ENCODE data around the gene TMEM130. TPM values are rescaled to one million over a fixed set of nuclear protein-coding genes. Genes with fewer than 3 reads are reported as not detected.
"Not testable (repeated sequence)": the region's sequence is repeated elsewhere in the genome, so short reads cannot be mapped to it uniquely, and the experiment has no call there.

The TMEM130 gene
- total RNA-seq, 1 donor from 2014 or later, result 0.60 TPM

DNA sequence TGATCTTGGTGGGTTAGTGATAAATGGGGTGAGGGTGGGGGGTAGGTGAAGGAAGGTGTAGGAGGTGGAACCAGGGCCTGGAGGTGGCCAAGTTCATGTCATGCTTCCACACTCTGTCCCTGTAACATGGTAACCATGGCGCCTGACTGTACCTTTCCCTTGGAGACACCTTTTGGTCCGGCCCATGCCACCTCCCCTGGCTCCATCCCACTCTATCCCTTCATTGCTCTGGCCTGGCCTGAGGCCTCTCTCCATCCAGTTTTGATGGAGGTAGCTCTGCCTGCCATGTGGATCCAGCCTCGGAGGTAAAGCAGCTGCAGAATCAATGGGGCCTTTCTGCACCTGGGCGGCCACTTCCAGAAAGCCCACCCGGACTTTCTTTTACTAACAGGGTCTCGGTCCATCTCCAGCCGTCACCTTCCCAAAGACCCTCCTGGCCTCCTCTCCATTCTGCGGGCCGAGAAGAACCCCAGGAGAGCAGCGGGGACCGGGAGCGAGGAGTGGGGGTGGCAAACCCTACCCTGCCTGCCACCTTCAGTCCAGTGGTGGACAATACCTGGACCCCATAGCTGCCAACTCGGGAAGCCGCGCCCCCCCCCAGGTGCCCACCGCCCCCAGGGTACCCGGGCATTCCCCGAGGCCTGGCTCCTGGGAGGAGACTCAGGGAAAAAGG lies 8.0 kb upstream of the TMEM130 start:
- no peak for DNase-seq (ENCODE audit: low read depth)

DNA sequence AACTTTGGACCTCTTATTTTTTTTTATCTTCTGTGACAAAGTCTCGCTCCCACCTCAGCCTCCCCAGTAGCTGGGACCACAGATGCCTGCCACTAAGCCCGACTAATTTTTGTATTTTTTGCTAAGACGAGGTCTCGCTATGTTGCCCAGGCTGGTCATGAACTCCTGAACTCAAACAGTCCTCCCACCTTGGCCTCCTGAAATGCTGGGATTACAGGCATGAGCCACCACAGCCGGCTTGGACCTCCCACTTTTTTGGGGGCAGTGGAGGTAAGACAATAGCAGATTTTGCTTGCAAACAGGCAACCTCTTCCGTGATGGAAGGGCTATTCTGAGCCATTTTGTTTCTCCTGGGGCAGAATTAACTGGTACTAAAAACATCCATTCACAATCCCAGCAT lies 7.3 kb upstream of the TMEM130 start:
- no peak for DNase-seq (ENCODE audit: low read depth)

DNA sequence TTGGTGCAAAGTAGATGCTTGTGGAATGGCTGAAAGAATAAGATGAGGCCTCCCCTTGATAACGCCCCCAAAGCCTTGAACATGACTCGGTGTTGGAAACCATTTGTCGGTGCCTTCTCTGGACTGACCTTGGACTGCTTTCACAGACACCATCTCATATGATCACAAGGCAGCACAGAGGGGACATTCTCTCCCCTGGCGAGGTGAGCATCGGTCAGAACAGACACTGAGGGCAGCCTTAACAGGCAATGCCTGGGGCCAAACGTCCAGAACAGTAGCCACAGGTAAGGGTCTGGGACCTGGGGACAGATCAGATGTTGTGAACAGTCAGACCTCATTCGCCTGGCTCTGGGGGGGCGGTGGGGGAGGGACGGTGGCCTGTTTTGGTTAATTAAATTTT lies 5.7 kb upstream of the TMEM130 start:
- no peak for DNase-seq (ENCODE audit: low read depth)

DNA sequence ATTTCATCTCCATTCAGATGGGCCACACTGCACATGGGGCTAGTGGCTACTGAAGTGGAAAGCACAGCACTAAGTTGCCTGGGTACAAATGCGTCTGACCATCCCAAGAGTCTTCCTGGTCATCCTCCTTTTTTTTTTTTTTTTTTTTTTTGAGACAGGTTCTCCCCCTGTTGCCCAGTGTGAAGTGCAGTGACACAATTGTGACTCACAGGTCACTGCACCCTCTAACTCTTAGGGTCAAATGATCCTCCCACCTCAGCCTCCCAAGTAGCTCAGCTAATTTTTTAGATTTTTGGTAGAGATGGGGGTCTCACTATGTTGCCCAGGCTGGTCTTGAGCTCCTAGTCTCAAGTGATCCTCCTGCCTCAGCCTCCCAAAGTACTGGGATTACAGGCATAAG lies 5.1 kb upstream of the TMEM130 start:
- no peak for DNase-seq (ENCODE audit: low read depth)

DNA sequence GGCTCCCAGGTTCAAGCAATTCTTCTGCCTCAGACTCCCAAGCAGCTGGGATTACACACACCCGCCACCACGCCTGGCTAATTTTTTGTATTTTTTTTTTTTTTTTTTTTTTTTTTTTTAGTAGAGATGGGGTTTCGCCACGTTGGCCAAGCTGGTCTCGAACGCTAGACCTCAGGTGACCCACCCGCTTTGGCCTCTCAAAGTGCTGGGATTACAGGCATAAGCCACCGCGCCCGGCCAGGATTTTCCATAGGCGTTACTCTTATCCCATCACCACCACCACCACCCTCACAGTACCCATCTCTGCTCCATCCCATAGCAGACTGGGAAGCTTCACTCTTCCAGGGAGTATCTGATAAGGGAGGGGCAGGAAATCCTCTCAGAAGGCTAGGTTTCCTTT lies 3.8 kb upstream of the TMEM130 start:
- not testable (repeated sequence) for DNase-seq (ENCODE audit: low read depth)

DNA sequence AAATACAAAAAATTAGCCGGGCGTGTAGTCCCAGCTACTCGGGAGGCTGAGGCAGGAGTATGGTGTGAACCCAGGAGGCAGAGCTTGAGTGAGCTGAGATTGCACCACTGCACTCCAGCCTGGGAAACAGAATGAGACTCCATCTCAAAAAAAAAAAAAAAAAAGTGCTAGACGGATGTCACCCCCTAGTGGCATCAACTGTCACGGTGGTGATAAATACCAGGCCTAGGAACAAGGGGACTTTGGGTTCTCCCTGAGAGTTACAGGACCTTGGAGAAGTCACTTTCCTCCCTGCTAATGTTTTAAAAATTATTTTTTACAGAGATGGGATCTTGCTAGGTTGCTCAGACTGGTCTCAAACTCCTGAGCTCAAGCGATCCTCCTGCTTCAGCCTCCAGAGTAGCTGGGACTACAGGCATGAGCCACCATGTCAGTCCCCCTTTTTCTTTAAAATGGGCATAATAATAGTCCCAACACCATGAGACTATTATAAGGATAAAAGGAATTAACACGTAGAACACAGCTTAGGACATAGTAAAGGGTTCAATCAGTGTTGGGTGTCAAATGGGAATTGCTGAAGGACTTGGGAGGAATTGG lies 2.6 kb upstream of the TMEM130 start:
- no peak for DNase-seq (ENCODE audit: low read depth)

DNA sequence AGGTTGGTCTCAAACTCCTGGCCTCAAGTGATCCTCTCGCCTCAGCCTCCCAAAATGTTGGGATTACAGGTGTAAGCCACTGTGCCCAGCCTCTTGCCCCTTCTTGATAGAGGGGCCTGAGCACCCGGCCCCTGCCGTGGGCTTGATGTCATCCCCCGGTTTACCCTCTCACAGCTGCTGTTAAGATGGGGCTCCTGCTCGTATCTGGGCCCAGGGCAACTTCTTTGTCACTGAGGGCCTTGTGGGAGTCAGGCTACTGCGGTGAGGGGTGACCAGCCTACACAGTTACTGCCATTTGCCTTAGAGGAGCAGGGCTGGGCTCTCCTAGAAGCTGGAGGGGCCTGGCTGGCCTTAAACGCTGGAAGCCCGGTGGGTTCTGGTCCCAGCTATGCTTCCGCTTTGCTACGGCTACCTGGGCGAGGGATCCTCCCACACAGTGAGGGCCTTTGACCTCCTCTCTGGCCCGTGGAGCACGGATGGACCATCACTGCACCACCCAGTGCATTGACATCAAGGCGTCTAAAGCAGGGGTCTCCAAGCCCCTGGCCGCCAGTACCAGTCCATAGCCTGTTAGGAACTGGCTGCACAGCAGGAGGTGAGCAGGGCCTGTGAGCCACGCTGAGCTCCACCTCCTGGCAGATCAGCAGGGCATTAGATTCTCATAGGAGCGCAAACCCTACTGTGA lies 1.1 kb upstream of the TMEM130 start:
- no peak for DNase-seq (ENCODE audit: low read depth)

DNA sequence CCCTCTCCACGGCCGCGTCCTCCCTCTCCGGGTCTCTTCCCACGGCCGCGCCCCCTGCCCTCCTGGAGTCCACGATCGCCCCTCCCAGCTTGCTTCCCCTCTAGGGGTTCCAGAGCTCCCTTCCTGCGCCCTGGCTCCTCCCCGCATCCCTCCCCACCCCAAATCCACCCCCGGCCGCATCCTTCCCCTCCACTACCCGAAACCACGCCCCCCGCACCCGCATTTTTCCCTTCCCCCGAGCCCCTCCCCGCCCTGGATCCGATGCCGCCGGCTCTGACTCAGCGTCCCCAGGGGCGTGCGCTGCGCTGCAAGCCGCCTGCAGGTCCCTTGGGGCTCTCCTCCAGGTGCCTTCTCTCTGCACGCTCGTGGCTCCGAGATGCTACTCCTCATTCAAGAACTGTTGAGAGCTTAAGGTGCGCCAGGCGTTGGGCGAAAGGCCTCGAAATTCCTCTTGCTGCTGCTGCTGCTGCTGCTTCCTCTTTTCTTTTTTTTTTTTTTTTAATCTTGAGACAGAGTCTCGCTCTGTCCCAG lies 372 bp upstream of the TMEM130 start:
- no peak for DNase-seq (ENCODE audit: low read depth)

DNA sequence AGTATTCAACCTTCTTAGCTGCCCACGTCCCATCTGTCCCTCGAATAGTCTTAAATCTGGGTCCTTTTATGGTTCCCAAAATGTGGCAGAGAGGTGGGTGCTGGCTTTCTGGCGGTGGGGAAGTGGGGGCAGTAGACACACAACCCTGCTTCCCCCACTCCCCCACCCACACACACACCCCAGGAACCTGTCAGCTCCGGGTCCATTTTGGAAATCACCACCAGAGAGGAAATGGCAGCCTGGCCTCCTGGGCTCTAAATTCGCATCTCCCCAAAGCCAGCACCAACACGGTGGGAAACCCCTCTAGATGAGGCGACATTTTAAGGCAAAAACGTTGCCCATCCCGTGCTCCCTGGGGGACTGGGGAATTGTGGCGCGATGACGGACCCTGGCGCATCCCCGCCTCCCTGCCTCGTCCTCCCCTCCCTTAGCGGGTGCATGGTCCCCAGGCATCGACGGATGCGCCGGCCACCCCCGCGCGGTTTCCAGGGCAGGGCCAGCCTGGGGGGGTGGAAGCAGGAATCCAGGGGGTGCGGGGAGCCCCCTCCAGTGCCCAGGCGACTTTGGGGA lies 702 bp downstream of the TMEM130 start:
- no peak for DNase-seq (ENCODE audit: low read depth)

DNA sequence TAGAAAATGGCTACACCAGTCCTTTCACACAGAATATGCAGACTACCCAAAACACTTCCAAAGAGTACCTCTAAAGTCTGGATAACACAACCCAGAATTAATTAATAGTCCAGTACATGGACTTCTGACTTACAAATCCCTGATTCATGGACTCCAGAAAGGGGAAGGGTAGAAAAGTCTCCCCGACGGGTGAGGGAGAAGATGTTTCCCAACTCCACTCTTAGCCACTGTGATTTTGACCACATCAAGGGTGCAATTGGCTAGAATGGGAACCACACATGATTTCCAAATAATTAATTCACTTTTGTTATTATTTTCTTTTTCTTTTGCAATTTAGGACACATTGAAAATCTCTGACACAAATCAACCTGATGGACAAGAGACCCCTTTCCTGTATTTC lies 1.4 kb downstream of the TMEM130 start:
- DNase-seq (ENCODE audit: low read depth), result no peak

DNA sequence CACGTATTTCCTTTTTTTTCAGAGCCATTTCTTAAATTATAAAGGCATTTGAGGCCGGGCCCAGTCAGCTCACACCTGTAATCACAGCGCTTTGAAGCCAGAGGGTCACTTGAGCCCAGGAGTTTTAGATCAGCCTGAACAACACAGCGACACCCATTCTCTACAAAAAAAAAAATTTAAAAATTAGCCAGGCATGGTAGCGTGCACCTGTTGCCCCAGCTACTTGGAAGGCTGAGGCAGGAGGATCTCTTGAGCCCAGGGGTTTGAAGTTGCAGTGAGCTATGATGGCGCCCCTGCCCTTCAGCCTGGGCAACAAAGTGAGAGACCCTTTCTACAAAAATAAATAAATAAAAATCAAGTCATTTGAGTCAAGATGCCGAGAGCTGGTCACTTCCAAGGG lies 3.0 kb downstream of the TMEM130 start:
- no peak for DNase-seq (ENCODE audit: low read depth)

DNA sequence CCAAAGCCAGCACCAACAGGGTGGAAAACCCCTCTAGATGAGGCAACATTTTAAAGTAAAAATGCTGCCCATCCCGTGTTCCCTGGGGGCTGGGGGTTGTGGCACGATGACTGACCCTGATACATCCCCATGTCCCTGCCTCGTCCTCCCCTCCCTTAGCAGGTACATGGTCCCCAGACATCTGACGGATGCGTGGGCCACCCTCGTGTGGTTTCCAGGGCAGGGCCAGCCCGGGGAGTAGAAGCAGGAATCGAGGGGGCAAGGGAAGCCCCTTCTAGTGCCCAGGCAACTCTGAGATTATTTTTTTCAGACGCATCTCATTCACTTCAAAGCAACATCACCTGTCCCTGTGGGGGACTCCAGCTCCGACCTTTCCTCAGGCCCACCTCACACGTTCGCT lies 3.5 kb downstream of the TMEM130 start:
- no peak for DNase-seq (ENCODE audit: low read depth)

DNA sequence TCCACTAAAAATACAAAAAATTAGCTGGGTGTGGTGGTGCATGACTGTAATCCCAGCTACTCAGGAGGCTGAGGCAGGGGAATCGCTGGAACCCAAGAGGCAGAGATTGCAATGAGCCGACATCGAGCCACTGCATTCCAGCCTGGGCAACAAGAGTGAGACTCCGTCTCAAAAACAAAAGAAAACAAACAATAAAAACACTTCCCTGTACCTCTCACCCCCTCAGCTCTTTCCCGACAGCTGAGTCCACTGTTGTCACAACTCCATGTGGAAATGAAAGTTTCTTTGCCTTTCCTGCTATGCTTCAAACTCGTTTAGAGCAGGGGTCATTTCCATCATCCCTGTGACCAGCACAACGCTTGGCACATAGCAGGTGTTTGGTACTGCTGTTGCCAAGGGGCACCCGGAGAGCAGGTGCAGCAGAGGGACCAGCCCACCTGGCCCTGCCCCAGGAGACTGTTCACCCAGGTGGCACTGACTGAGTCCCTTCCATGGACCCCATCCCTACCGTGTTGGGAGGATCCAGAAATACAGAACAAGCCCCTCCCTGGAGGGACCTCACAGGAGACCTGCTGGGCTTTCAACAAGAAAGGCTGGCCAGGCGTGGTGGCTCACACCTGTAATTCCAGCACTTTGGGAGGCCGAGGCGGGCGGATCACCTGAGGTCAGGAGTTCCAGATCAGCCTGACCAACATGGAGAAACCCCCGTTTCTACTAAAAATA lies 4.9 kb downstream of the TMEM130 start:
- peak; percentile 62 for DNase-seq (ENCODE audit: low read depth)

DNA sequence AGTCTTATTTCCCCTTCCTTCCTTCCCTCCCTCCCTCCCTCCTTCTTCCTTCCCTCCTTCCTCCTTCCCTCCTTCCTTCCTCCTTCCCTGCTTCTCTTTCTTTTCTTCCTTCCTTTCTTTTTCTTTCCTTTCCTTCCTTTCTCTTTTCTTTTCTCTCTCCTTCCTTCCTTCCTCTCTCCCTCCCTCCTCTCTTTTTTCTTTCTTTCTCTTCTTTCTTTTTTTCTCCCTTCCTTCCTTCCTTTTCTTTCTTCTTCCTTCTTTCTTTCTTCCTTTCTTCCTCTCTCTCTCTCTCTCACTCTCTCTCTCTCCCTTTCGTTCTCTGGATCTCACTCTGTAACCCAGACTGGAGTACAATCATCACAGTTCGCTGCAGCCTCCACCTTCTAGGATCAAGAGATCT lies 6.2 kb downstream of the TMEM130 start:
- no peak for DNase-seq (ENCODE audit: low read depth)

DNA sequence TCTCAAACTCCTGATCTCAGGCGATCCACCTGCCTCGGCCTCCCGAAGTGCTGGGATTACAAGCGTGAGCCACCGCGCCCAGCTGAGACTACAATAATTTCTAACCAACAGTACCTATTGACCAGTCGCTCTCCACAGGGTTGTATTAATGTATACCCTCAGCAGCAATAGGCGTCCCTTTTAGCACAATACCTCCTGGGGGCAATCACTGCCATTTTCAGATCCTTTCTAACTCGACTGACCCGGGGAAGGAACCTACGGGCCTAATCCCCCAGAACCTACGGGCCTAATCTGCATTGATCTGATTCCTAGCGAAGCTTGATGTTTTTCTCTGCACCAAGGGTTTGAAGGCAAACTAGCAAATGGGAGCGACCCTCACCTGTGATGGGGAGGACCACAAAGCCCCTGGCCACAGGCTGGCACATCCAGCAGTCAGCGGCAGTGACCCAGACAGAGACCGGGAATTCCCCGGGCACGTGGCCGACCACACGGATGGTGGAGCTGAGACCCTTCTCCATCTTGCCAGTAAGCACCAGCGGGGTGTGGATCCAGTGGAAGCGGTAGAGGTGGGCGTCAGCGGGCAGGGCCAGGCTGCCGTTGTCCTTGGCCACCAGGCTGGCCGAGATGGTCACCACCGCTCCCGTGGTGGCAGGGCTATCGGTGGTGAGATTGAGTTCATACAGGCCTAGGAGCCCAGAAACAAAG lies 6.9 kb downstream of the TMEM130 start:
- DNase-seq (ENCODE audit: low read depth), result no peak

DNA sequence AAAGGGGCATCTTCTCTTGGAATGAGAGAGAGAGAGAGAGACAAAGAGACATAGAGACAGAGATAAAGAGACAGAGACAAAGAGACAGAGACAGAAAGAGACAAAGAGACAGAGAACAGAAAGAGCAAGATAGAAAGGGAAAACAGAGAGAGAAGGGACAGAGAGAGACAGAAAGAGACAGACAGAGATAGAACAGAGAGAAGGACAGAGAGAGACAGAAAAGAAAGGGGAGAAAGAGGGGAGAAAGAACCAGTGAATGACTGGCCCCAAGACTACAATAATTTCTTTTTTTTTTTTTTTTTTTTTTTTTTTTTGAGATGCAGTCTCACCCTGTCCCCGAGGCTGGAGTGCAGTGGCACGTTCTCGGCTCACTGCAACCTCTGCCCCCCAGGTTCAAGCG lies 7.6 kb downstream of the TMEM130 start:
- DNase-seq (ENCODE audit: low read depth), result no peak

DNA sequence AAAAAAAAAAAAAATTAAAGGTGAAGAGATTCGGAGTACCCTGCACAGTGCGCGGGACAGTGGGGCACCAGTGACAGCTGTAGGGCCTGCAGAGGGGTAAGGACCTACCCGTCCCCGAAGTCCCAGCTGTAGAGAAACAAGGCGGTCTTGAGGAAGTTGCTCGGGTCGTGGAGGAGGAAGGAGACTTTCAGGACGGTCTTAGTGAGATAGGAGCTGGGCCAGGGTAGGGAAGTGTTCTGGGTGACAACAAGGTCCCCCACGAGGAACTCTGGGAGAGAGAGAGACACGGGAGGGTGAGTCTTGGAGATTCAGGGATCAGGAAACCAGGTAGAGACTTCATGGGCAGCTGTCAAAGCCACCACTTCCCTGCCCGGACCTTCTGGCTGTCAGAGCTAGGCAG lies 9.7 kb downstream of the TMEM130 start:
- no peak for DNase-seq (ENCODE audit: low read depth)

DNA sequence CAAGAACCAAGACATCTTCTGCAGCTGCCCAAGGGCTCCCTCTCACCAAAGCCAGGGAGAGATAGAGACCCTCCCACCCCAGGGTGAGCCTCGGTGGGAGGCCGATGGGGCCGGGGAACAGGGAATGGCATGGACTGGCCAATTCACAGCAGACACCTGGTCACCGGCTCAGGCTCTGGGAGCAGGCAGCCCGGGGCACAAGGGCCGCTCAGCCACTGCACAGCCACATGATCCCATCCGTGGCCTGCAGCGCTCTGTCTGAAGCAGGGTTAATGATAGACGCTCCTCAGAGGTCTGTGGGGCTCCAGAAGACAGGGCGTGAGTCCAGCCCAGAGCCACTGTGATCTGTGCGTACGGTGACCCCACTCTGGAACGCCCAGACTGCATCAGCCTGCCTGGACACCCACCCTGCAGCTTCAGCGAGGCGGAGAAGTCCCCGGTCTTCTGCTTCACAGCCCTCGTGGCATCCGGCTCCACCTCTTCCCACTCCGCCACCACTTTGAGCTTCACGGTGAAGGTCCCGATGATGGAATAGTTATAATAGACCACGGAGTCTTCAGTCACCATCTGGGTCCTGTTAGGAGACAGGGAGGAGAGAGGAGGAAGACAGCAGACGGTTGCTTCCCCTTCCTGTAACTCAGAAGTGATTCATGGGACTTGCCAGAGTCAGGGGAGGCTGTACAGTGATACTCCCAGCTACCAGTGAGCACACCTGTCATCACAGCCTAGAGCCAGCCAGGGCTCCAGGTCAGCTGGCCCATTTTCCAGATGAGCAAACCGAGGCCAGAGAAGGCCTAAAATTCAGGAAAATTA lies 14.0 kb downstream of the TMEM130 start:
- DNase-seq (ENCODE audit: low read depth), result peak; percentile 35

DNA sequence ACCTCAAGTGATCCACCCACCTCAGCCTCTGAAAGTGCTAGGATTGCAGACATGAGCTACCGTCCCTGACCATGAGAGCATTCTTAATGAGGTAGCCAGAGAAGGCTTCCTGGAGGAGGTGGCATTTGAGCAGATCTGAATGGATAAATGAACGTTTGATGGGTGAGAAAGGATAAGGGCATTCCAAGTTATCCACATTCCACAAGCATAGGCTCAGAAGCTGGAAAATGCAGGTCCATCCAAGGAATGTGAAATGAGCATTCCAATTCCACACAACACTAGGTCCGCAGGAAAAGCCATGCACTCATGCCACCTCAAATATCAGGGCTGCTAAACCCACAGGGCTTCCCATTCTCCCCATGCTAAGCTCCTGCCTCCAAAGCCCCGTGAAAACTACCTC lies 17.0 kb downstream of the TMEM130 start:
- DNase-seq (ENCODE audit: low read depth), result peak; percentile 42

DNA sequence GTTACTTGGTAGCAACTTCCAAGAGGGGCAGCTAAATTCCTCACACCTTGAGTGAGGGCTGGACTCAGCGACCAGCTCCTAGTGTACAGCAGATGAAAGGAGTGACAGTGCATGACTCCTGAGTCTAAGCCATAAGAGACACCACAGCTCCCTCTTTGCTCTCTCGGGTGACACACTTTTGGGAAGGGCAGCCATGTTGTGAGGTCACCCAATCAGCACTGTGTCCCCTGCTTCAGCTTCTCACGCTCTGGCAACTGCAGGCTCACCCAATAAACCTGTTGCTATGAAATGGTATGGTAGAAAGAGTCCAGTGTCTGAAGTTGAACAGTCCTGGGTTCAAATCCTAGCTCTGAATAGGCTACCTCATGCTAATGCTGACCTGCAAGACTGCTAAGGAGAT lies 20.9 kb downstream of the TMEM130 start:
- DNase-seq (ENCODE audit: low read depth), result no peak

DNA sequence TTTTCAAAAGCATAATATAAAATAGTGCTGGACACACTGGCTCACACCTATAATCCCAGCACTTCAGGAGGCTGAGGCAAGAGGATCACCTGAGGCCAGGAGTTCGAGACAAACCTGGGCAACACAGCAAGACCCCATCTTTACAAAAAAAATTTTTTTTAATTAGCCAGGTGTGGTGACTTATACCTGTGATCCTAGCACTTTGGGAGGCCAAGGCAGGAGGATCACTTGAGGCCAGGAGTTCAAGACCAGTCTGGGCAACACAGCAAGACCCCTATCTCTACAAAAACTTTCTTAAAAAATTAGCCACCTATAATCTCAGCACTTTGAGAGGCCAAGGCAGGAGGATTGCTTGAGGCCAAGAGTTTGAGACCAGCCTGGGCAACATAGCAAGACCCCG lies 27.3 kb downstream of the TMEM130 start:
- not testable (repeated sequence) for DNase-seq (ENCODE audit: low read depth)

All from renal cortical epithelial cell (primary cell).